HEK293T (cell line): ENCODE measurements around the gene SLC6A11.

ENCODE experiments used
- ARNT ChIP-seq: fragments of 450-650 bp; IDR thresholded peaks from 2 replicates; pipeline ENCODE4 v1.6.1; 2017; ENCODE audit warnings: mild to moderate bottlenecking
- ELF4 ChIP-seq: fragments of 450-650 bp; IDR thresholded peaks from 2 replicates; pipeline ENCODE4 v1.6.1; 2017; ENCODE audit warnings: antibody characterized with exemption
- HDGF ChIP-seq: fragments of 450-650 bp; IDR thresholded peaks from 2 replicates; pipeline ENCODE4 v1.6.1; 2017; ENCODE audit warnings: antibody characterized with exemption, borderline replicate concordance
- L3MBTL2 ChIP-seq: fragments of 450-650 bp; conservative IDR thresholded peaks from 2 replicates; pipeline ENCODE4 v1.6.1; 2016; ENCODE audit warnings: mild to moderate bottlenecking
- ZNF384 ChIP-seq: fragments of 450-650 bp; IDR thresholded peaks from 2 replicates; pipeline ENCODE4 v1.6.1; 2016
- TF ChIP-seq, protein P1 (sequence below): fragments of 450-650 bp; IDR thresholded peaks from 2 replicates; pipeline ENCODE4 v1.6.1; 2016

DNA sequence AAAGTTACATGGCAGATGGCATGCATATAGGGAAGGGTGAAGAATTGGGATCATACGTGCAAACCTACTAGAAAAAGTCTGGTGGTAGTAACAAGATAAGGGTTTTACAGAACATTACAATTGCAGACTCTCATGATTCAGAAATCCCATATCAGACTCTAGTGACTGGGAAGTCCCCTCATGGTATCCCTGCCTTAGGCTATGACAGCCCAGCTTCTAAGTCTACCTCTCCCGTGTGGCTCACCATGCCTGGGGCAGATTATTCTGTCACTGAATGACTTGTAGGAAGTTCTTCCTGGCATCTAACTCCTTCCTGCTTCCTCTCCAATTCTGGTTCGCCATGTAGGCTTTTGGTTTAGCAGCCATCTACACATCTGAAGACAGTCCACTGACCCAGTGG is 5.7 kb upstream of the SLC6A11 start:
- no peak for TF ChIP-seq ELF4
- TF ChIP-seq ARNT, result no peak
- TF ChIP-seq L3MBTL2, result no peak
- TF ChIP-seq, protein P1, sequence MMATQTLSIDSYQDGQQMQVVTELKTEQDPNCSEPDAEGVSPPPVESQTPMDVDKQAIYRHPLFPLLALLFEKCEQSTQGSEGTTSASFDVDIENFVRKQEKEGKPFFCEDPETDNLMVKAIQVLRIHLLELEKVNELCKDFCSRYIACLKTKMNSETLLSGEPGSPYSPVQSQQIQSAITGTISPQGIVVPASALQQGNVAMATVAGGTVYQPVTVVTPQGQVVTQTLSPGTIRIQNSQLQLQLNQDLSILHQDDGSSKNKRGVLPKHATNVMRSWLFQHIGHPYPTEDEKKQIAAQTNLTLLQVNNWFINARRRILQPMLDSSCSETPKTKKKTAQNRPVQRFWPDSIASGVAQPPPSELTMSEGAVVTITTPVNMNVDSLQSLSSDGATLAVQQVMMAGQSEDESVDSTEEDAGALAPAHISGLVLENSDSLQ, result no peak
- TF ChIP-seq ZNF384, result no peak
- TF ChIP-seq HDGF, result no peak
